GM18517 (cell line): ENCODE results near the gene CEP85L.
A peak's percentile ranks its signal among the peaks of the same experiment; 100 is the strongest.

Source experiments
- ATAC-seq: cut with Tn5 transposase; IDR thresholded peaks from one replicate; pipeline ENCODE4 v1.9.1; 2021; ENCODE audit warnings: mild to moderate bottlenecking, moderate library complexity; ENCODE audit not compliant: unreplicated experiment

The CEP85L gene

GRCh38 chr6:118661831-118662230 is 10.4 kb upstream of the CEP85L start:
- no peak for ATAC-seq

- no peak for ATAC-seq
Measured at GRCh38 chr6:118660218-118660569, 8.8 kb upstream of the CEP85L start.

GRCh38 chr6:118659513-118660217 is 8.3 kb upstream of the CEP85L start:
- no peak for ATAC-seq

GRCh38 chr6:118656847-118657451 is 5.6 kb upstream of the CEP85L start:
- ATAC-seq = no peak

- ATAC-seq = no peak
Measured at GRCh38 chr6:118652051-118652615, 742 bp upstream of the CEP85L start.

- peak; percentile 46 for ATAC-seq
Measured at GRCh38 chr6:118650582-118651281, 659 bp downstream of the CEP85L start.

- peak; percentile 21 for ATAC-seq
Measured at GRCh38 chr6:118649918-118650581, 1.3 kb downstream of the CEP85L start.

- ATAC-seq = no peak
Measured at GRCh38 chr6:118648866-118649554, 2.4 kb downstream of the CEP85L start.

- no peak for ATAC-seq
Measured at GRCh38 chr6:118646977-118647376, 4.4 kb downstream of the CEP85L start.

GRCh38 chr6:118645395-118645794 is 6.0 kb downstream of the CEP85L start:
- no peak for ATAC-seq

- no peak for ATAC-seq
Measured at GRCh38 chr6:118644007-118644406, 7.4 kb downstream of the CEP85L start.

- ATAC-seq = no peak
Measured at GRCh38 chr6:118641042-118641441, 10.3 kb downstream of the CEP85L start.

GRCh38 chr6:118639054-118639964 is 12.1 kb downstream of the CEP85L start:
- ATAC-seq = peak; percentile 68

- ATAC-seq = no peak
Measured at GRCh38 chr6:118638288-118638687, 13.1 kb downstream of the CEP85L start.

GRCh38 chr6:118635909-118636735 is 15.3 kb downstream of the CEP85L start:
- no peak for ATAC-seq

- no peak for ATAC-seq
Measured at GRCh38 chr6:118632359-118632758, 19.0 kb downstream of the CEP85L start.

- no peak for ATAC-seq
Measured at GRCh38 chr6:118630923-118631322, 20.5 kb downstream of the CEP85L start.

GRCh38 chr6:118630067-118630466 is 21.3 kb downstream of the CEP85L start:
- no peak for ATAC-seq

- ATAC-seq = no peak
Measured at GRCh38 chr6:118627724-118628123, 23.7 kb downstream of the CEP85L start.
